Left ventricle myocardium inferior (tissue), 1 donor: ENCODE results near the gene ZIC2. TPM values are rescaled to one million over a fixed set of nuclear protein-coding genes. Genes with fewer than 3 reads are reported as not detected.

Experiments
- DNase-seq: peaks from one replicate; pipeline ENCODE4 v3.0.0-alpha.2; 2020
- H3K27ac ChIP-seq: fragments of 200-600 bp; replicated peaks from 2 replicates; pipeline ENCODE4 v1.8.0; 2021
- H3K27me3 ChIP-seq: fragments of 200-600 bp; 2 replicates; pipeline ENCODE4 v1.8.0; 2021; ENCODE audit warnings: low read depth
- H3K36me3 ChIP-seq: fragments of 200-600 bp; 2 replicates; pipeline ENCODE4 v1.8.0; 2021
- H3K4me1 ChIP-seq: fragments of 200-600 bp; 2 replicates; pipeline ENCODE4 v1.8.0; 2021
- H3K4me3 ChIP-seq: fragments of 200-600 bp; 2 replicates; pipeline ENCODE4 v1.8.0; 2021; ENCODE audit warnings: mild to moderate bottlenecking, moderate library complexity
- H3K9me3 ChIP-seq: fragments of 200-600 bp; replicated peaks from 2 replicates; pipeline ENCODE4 v1.8.0; 2021
- CTCF ChIP-seq: fragments of 200-600 bp; IDR thresholded peaks from 2 replicates; pipeline ENCODE4 v1.8.0; 2021; ENCODE audit warnings: antibody characterized with exemption, mild to moderate bottlenecking, borderline replicate concordance
- intact Hi-C: fragments of 100-400 bp; cut with micrococcal nuclease; formaldehyde crosslinking; loops from one replicate; pipeline ENCODE4 v1.11.0; 2022
- total RNA-seq: library from RNA; stranded (reverse); fragmentation: NEBNext Ultra II Directional; extraction: Animal tissue kit (Norgen Biotek cat#: 25700); gene quantifications from one replicate; pipeline ENCODE4 v1.2.1, GENCODE V29; 2021
- donor health status: DM: no; HTN: yes; CAD: no; lungs with severe emphysema.

Gene ZIC2
- total RNA-seq, 1 donor from 2014 or later = not detected

- Histone ChIP-seq H3K4me1 (peaks cover 29% of the 10 kb centered on the region), H3K27ac (no peak overlapping the region), H3K4me3 (no peak overlapping the region), H3K9me3 (no peaks in the 10 kb centered on the region), H3K36me3 (no peaks in the 10 kb centered on the region), H3K27me3 (peaks cover 100% of the 10 kb centered on the region)
- no peak for DNase-seq
- TF ChIP-seq CTCF = no peak
- intact Hi-C loops = no loop called here
These were observed 7.1 kb downstream of the ZIC2 start for GRCh38 chr13:99988529-99989275.

- H3K4me1 ChIP-seq = peaks cover 29% of the 10 kb centered on the region
- H3K9me3 ChIP-seq = no peaks in the 10 kb centered on the region
- no peak for TF ChIP-seq CTCF
- peaks cover 100% of the 10 kb centered on the region for H3K27me3 ChIP-seq
- intact Hi-C loops = no loop called here
- no peak overlapping the region for H3K27ac ChIP-seq
- no peak overlapping the region for H3K4me3 ChIP-seq
- DNase-seq = no peak
- H3K36me3 ChIP-seq = no peaks in the 10 kb centered on the region
These were observed 7.9 kb downstream of the ZIC2 start for GRCh38 chr13:99989276-99990125.

- Histone ChIP-seq H3K36me3 (no peaks in the 10 kb centered on the region), H3K9me3 (no peaks in the 10 kb centered on the region), H3K27me3 (peaks cover 100% of the 10 kb centered on the region), H3K4me1 (peaks cover 25% of the 10 kb centered on the region), H3K27ac (no peak overlapping the region), H3K4me3 (no peak overlapping the region)
- TF ChIP-seq CTCF = no peak
- DNase-seq = no peak
- intact Hi-C loops = no loop called here
These were observed 8.8 kb downstream of the ZIC2 start for GRCh38 chr13:99990126-99990977.

- no peak overlapping the region for H3K4me3 ChIP-seq
- intact Hi-C loops = no loop called here
- DNase-seq = no peak
These were observed 9.6 kb downstream of the ZIC2 start for GRCh38 chr13:99991013-99991827.

More at GRCh38 chr13:99991013-99991827, 9.6 kb downstream of the ZIC2 start:
- H3K27ac ChIP-seq = no peak overlapping the region
- H3K36me3 ChIP-seq = no peaks in the 10 kb centered on the region
- TF ChIP-seq CTCF = no peak
- H3K27me3 ChIP-seq = peaks cover 100% of the 10 kb centered on the region
- H3K4me1 ChIP-seq = peaks cover 25% of the 10 kb centered on the region
- no peaks in the 10 kb centered on the region for H3K9me3 ChIP-seq
